ENCODE results near the gene CDH4. TPM values are rescaled to one million over a fixed set of nuclear protein-coding genes. Genes with fewer than 3 reads are reported as not detected.
"Not testable (repeated sequence)": the region's sequence is repeated elsewhere in the genome, so short reads cannot be mapped to it uniquely, and the experiment has no call there.

Gene CDH4
- total RNA-seq, 2 experiments from 2014 or later: 0.10 to 0.21 TPM

- Mint-ChIP-seq H3K4me3 (no peak overlapping the region), H3K27ac (no peak overlapping the region), H3K9me3 (peaks cover 1% of the 10 kb centered on the region), H3K27me3 (peaks cover 20% of the 10 kb centered on the region), H3K4me1 (ENCODE audit: low read depth) (no peaks in the 10 kb centered on the region), H3K36me3 (no peaks in the 10 kb centered on the region)
- POLR2A ChIA-PET: no interaction called here
- CTCF ChIA-PET: interaction anchor here (0.6 to 0.7 kb wide), 2 partner anchors 28 to 53 kb away, joined by 3 read pairs; no protein-coding TSS in a partner anchor
- intact Hi-C loops (cut with micrococcal nuclease): no loop called here
- DNase-seq: no peak
Observed at GRCh38 chr20:61256824-61257223, 4.8 kb downstream of the CDH4 start.

DNA sequence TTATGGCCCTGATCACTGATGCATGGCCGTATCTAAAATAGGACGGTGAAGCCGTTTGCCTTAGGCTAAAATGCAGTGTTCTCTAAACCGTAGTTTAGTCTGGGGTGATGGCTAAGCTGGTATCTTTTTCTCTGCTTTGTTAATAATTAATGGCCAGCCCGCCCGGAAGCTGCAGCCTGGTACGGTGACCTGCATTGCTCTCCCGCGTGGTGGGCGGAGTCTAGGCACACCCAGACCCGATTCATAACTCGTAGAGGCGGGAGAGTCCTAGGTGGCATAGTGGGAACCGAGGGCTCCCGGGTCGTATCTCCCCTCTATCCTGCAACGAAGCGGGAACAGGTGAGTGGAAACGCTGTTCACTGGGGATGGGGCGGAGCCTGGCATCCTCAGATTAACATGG, 5.5 kb downstream of the CDH4 start:
- H3K36me3 Mint-ChIP-seq: no peaks in the 10 kb centered on the region
- peaks cover 20% of the 10 kb centered on the region for H3K27me3 Mint-ChIP-seq
- CTCF ChIA-PET: interaction anchor here (0.6 kb wide), 1 partner anchor 54 kb away, joined by 3 read pairs; no protein-coding TSS in a partner anchor
- H3K4me1 Mint-ChIP-seq (ENCODE audit: low read depth): no peaks in the 10 kb centered on the region
- H3K4me3 Mint-ChIP-seq: no peak overlapping the region
- intact Hi-C loops (cut with micrococcal nuclease): no loop called here
- H3K9me3 Mint-ChIP-seq: peaks cover 1% of the 10 kb centered on the region
- POLR2A ChIA-PET: no interaction called here
- H3K27ac Mint-ChIP-seq: no peak overlapping the region
- no peak for DNase-seq

GRCh38 chr20:61259741-61260140, 7.7 kb downstream of the CDH4 start:
- intact Hi-C loops (cut with micrococcal nuclease): no loop called here
- no peak overlapping the region for H3K27ac Mint-ChIP-seq
- peaks cover 1% of the 10 kb centered on the region for H3K9me3 Mint-ChIP-seq

GRCh38 chr20:61260905-61261304, 8.8 kb downstream of the CDH4 start:
- Mint-ChIP-seq H3K27me3 (peaks cover 6% of the 10 kb centered on the region), H3K36me3 (no peaks in the 10 kb centered on the region), H3K4me1 (ENCODE audit: low read depth) (no peaks in the 10 kb centered on the region), H3K27ac (no peak overlapping the region), H3K4me3 (no peak overlapping the region), H3K9me3 (peaks cover 1% of the 10 kb centered on the region)
- CTCF ChIA-PET: interaction anchor here (1.5 kb wide), 1 partner anchor 32 kb away, joined by 4 read pairs; no protein-coding TSS in a partner anchor
- no peak for DNase-seq
- intact Hi-C loops (cut with micrococcal nuclease): no loop called here
- POLR2A ChIA-PET: no interaction called here

More at GRCh38 chr20:61259741-61260140, 7.7 kb downstream of the CDH4 start:
- ChIA-PET CTCF (no interaction called here), POLR2A (no interaction called here)
- Mint-ChIP-seq H3K4me1 (ENCODE audit: low read depth) (no peaks in the 10 kb centered on the region), H3K4me3 (no peak overlapping the region), H3K27me3 (peaks cover 14% of the 10 kb centered on the region), H3K36me3 (no peaks in the 10 kb centered on the region)
- DNase-seq: no peak

- ChIA-PET CTCF (interaction anchor here (1.0 to 1.5 kb wide), 2 partner anchors 33 to 635 kb away, joined by 3 to 4 read pairs; no protein-coding TSS in a partner anchor), POLR2A (no interaction called here)
- H3K4me1 Mint-ChIP-seq (ENCODE audit: low read depth): no peaks in the 10 kb centered on the region
- H3K36me3 Mint-ChIP-seq: no peaks in the 10 kb centered on the region
- H3K4me3 Mint-ChIP-seq: no peak overlapping the region
- no peak for DNase-seq
- intact Hi-C loops (cut with micrococcal nuclease): no loop called here
- peaks cover 10% of the 10 kb centered on the region for H3K27me3 Mint-ChIP-seq
- H3K9me3 Mint-ChIP-seq: peaks cover 1% of the 10 kb centered on the region
- no peak overlapping the region for H3K27ac Mint-ChIP-seq
Observed at GRCh38 chr20:61262036-61262435, 10.0 kb downstream of the CDH4 start.

- no peak overlapping the region for H3K27ac Mint-ChIP-seq
- no peaks in the 10 kb centered on the region for H3K36me3 Mint-ChIP-seq
- POLR2A ChIA-PET: no interaction called here
- peaks cover 10% of the 10 kb centered on the region for H3K27me3 Mint-ChIP-seq
- H3K4me1 Mint-ChIP-seq (ENCODE audit: low read depth): no peaks in the 10 kb centered on the region
- no peak overlapping the region for H3K4me3 Mint-ChIP-seq
- peaks cover 1% of the 10 kb centered on the region for H3K9me3 Mint-ChIP-seq
- CTCF ChIA-PET: interaction anchor here (0.7 to 1.4 kb wide), 5 partner anchors 8 to 1316 kb away, joined by 3 to 6 read pairs (median 4); no protein-coding TSS in a partner anchor
- intact Hi-C loops (cut with micrococcal nuclease): no loop called here
- DNase-seq: no peak
Observed at GRCh38 chr20:61262514-61262913, 10.5 kb downstream of the CDH4 start.

DNA sequence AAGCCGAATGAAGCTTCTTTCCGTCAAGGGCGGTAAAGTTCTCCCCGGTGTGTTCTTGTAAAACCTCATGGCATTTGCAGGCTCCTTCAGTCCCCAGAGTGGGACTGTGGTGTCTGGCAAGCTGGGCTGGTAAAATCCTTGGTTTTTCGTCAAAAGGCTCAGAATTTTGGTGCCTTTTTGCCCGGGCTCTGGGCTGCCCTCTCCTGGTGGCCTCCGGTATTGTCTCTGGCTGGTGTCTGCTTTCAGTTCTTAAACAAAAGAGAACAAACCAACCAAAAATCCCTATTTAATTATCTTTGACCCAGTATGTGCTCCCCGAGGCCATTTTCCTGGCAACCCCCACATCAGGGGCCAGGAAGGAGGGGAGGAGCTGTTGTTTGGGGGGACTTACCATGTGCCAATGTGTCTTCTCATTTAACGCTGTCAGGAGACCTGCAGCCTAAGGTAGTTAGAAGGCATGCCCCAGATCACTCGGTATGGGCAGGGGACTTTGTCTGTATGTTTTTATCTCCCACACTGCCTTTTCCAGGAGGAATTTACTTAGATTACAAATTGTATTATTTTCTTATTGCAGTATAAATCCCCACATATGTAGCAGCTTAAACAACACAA, 11.1 kb downstream of the CDH4 start:
- DNase-seq: peak; percentile 50
- Mint-ChIP-seq H3K4me3 (no peak overlapping the region), H3K4me1 (ENCODE audit: low read depth) (no peaks in the 10 kb centered on the region), H3K27me3 (peaks cover 10% of the 10 kb centered on the region), H3K36me3 (no peaks in the 10 kb centered on the region), H3K9me3 (peaks cover 1% of the 10 kb centered on the region), H3K27ac (no peak overlapping the region)
- CTCF ChIA-PET: interaction anchor here (0.7 to 1.4 kb wide), 5 partner anchors 9 to 1316 kb away, joined by 3 to 6 read pairs (median 4); no protein-coding TSS in a partner anchor
- intact Hi-C loops (cut with micrococcal nuclease): no loop called here
- POLR2A ChIA-PET: interaction anchor here (0.6 kb wide), 1 partner anchor 27 kb away, joined by 3 read pairs; no protein-coding TSS in a partner anchor

- intact Hi-C loops (cut with micrococcal nuclease): no loop called here
- ChIA-PET CTCF (interaction anchor here (1.4 kb wide), 1 partner anchor 10 kb away, joined by 5 read pairs; no protein-coding TSS in a partner anchor), POLR2A (interaction anchor here (0.6 kb wide), 1 partner anchor 28 kb away, joined by 3 read pairs; no protein-coding TSS in a partner anchor)
- no peaks in the 10 kb centered on the region for H3K4me1 Mint-ChIP-seq (ENCODE audit: low read depth)
- H3K4me3 Mint-ChIP-seq: no peak overlapping the region
- no peaks in the 10 kb centered on the region for H3K36me3 Mint-ChIP-seq
- peaks cover 1% of the 10 kb centered on the region for H3K9me3 Mint-ChIP-seq
- H3K27ac Mint-ChIP-seq: no peak overlapping the region
- no peak for DNase-seq
- peaks cover 10% of the 10 kb centered on the region for H3K27me3 Mint-ChIP-seq
Observed at GRCh38 chr20:61263938-61264337, 11.9 kb downstream of the CDH4 start.

GRCh38 chr20:61267241-61267640, 15.2 kb downstream of the CDH4 start:
- POLR2A ChIA-PET: no interaction called here
- Mint-ChIP-seq H3K4me1 (ENCODE audit: low read depth) (no peaks in the 10 kb centered on the region), H3K27me3 (peaks cover 8% of the 10 kb centered on the region), H3K4me3 (no peak overlapping the region), H3K9me3 (no peaks in the 10 kb centered on the region), H3K36me3 (no peaks in the 10 kb centered on the region), H3K27ac (no peak overlapping the region)
- CTCF ChIA-PET: no interaction called here
- intact Hi-C loops (cut with micrococcal nuclease): no loop called here
- DNase-seq: no peak

DNA sequence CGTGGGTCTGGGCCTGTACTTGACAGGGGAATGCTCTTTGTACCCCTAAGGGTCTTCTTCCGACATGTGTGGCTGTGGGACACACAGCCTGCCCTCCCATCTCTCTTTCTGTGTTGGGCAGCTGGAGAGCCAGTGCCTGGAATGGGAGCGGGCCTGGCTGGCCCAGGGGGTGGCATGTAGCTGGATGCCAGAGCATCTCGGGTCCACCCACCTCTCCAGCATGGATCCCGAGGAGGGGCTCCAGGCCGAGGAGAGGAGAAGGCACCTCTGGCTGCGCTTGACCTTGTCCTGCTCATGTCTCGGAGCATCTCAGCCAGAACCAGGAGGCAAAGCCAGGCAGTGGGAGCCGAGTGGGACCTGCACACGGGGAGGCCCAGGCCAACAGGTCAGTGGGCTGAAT, 16.0 kb downstream of the CDH4 start:
- ChIA-PET POLR2A (no interaction called here), CTCF (no interaction called here)
- intact Hi-C loops (cut with micrococcal nuclease): no loop called here
- Mint-ChIP-seq H3K4me1 (ENCODE audit: low read depth) (no peaks in the 10 kb centered on the region), H3K9me3 (no peaks in the 10 kb centered on the region), H3K36me3 (no peaks in the 10 kb centered on the region), H3K4me3 (no peak overlapping the region), H3K27me3 (peaks cover 7% of the 10 kb centered on the region), H3K27ac (no peak overlapping the region)
- DNase-seq: no peak

DNA sequence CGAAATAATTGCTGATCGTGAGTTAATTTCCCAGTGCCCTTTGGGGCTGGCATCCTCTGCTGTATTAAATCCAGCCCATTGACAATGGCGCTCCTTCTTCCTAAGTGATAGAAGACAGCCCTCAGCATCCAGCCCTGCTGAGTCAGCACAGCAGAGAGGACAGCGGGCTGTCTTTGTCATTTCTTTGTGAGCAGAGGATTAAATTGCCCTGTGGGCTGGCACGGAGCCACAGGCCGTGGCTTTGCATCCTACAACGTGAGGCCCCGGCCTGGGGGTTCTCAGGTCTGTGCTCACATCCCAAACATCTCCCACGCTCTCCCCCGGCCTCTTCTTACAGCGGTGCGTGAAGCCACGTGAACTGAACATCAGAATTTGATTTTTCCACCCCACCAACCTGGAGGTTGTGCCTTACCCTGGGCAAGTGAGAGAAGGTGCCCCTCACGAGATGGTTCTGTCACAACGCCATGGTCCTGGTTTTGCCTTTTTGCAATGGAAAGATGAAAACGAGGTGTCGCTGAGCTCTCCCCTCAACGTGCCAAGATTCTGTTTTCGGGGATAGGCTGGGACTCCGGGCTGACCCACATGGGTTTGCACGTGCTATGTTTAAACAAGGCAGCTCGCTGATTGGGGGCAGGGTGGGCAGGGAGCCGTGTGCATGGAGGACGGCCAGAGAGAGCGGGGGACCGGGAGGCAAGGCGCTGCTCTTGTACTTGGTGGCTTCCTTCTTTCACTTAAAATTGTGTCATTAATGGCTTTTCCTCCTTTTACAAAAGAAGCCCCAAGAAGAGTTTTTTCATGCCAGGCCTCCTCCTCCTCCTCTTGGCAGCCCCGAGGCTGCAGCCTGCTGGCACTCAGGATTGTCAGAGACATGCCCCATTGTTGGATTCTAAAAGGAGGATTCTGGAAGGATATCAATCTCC, 19.5 kb downstream of the CDH4 start:
- Mint-ChIP-seq H3K27me3 (peaks cover 2% of the 10 kb centered on the region), H3K27ac (no peak overlapping the region), H3K9me3 (peaks cover 11% of the 10 kb centered on the region), H3K4me3 (no peak overlapping the region), H3K36me3 (no peaks in the 10 kb centered on the region), H3K4me1 (ENCODE audit: low read depth) (no peaks in the 10 kb centered on the region)
- POLR2A ChIA-PET: no interaction called here
- CTCF ChIA-PET: no interaction called here
- intact Hi-C loops (cut with micrococcal nuclease): no loop called here
- DNase-seq: no peak

DNA sequence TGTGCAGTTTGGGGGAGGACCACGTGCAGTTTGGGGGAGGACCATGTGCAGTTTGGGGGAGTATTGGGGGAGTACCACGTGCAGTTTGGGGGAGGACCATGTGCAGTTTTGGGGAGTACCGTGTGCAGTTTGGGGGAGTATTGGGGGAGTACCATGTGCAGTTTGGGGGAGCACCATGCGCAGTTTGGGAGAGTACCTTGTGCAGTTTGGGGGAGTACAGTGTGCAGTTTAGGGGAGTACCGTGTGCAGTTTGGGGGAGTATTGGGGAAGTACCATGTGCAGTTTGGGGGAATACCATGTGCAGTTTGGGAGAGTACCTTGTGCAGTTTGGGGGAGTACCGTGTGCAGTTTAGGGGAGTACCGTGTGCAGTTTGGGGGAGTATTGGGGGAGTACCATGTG, 21.0 kb downstream of the CDH4 start:
- H3K27me3 Mint-ChIP-seq: not testable (repeated sequence)

More for the DNA sequence above, 21.0 kb downstream of the CDH4 start:
- H3K4me3 Mint-ChIP-seq; H3K27ac Mint-ChIP-seq; H3K4me1 Mint-ChIP-seq (ENCODE audit: low read depth); POLR2A ChIA-PET; CTCF ChIA-PET; DNase-seq; H3K36me3 Mint-ChIP-seq; intact Hi-C loops (cut with micrococcal nuclease): not testable (repeated sequence)
- peaks cover 11% of the 10 kb centered on the region for H3K9me3 Mint-ChIP-seq
